Colonic mucosa (tissue), 4 donors: ENCODE measurements around the gene ANKRD33B. TPM values are rescaled to one million over a fixed set of nuclear protein-coding genes. Genes with fewer than 3 reads are reported as not detected.
"Not testable (repeated sequence)": the region's sequence is repeated elsewhere in the genome, so short reads cannot be mapped to it uniquely, and the experiment has no call there.

Experiments
- DNase-seq: peaks from one replicate; pipeline ENCODE4 v3.0.0-alpha.2; 2020
- H3K27ac ChIP-seq: fragments of 200-600 bp; one replicate; pipeline ENCODE4 v1.8.0; 2021
- H3K27me3 ChIP-seq: fragments of 200-600 bp; one replicate; pipeline ENCODE4 v1.8.0; 2021
- H3K36me3 ChIP-seq: fragments of 200-600 bp; one replicate; pipeline ENCODE4 v1.8.0; 2021
- H3K4me1 ChIP-seq: fragments of 200-600 bp; one replicate; pipeline ENCODE4 v1.8.0; 2021; ENCODE audit warnings: mild to moderate bottlenecking
- H3K4me3 ChIP-seq: fragments of 200-600 bp; one replicate; pipeline ENCODE4 v1.8.0; 2021
- H3K9ac ChIP-seq, 2 donors: one replicate each; pipeline ENCODE4 v1.7.0; 2013; ENCODE audit warnings: control low read depth in 2 of 2, low read depth in 2 of 2, low read length in 2 of 2
- H3K9me3 ChIP-seq: fragments of 200-600 bp; one replicate; pipeline ENCODE4 v1.8.0; 2021
- CTCF ChIP-seq: fragments of 200-600 bp; IDR thresholded peaks from one replicate; pipeline ENCODE4 v1.8.0; 2022; ENCODE audit warnings: antibody characterized with exemption, mild to moderate bottlenecking
- intact Hi-C: fragments of 100-400 bp; cut with DNase I; formaldehyde crosslinking; loops from one replicate; pipeline ENCODE4 v1.14.1; 2022
- total RNA-seq, 2 donors: library from RNA; stranded (reverse); fragmentation: NEBNext Ultra II Directional in 1 of 2; extraction: Animal tissue kit (Norgen Biotek cat#: 25700) in 1 of 2; gene quantifications; one replicate each; pipeline ENCODE4 v1.2.1, GENCODE V29; 2021
- donor health status: healthy.
- donor health status: DM: no; HTN: no; CAD: no.
- donor health status: DM: no; HTN: no; CAD: no.

The ANKRD33B gene
- total RNA-seq, 2 donors from 2014 or later, result 0.47 to 0.66 TPM

DNA sequence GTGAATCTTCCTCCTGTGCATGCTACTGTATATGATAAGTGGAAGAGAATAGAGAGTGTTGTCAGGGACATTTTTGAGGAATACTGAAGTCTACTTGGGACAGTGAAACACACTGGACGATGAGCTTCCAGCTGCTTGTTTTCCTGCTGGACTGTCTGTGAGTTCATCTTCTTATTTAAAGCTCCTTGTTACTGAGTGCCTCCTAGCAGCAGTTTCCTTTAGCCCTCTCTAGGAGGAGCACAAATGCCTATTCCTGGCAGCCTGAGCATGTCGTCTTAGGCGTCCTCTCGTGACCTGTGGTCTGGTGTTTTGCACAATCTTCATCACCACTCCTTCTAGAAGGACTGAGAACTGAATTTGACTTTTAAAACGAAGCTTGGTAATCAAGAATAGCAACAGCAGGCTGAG is 43.8 kb downstream of the ANKRD33B start:
- Histone ChIP-seq H3K36me3 (no peaks in the 10 kb centered on the region), H3K9me3 (no peaks in the 10 kb centered on the region), H3K4me3 (no peak overlapping the region), H3K4me1 (no peaks in the 10 kb centered on the region), H3K27me3 (no peaks in the 10 kb centered on the region), H3K27ac (peak overlapping the region; percentile 42), H3K9ac (no peak overlapping the region)
- intact Hi-C loops, result no loop called here
- DNase-seq, result peak; percentile 49
- no peak for TF ChIP-seq CTCF

GRCh38 chr5:10608081-10608480 is 44.2 kb downstream of the ANKRD33B start:
- H3K4me1 ChIP-seq, H3K4me3 ChIP-seq, H3K36me3 ChIP-seq, H3K27me3 ChIP-seq, H3K9me3 ChIP-seq, H3K9ac ChIP-seq, H3K27ac ChIP-seq, DNase-seq, intact Hi-C loops: not testable (repeated sequence)

DNA sequence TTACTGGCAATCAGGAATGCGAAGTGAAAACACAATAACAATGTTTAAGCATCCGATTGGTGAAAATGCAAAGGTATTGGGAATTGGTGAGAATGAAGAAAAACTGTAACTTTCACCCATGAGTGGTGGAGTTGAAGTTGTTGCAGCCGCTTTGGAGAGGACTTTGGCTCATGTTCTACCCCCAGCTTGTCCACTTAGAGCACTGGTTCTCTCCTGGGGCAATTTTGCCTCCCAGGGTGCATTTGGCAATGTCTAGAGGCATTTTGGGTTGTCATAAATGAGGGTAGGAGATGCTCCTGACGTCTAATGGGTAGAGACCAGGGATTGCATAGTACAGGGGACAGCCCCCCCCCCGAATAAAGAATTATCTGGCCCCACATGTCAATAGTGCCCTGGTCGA is 46.2 kb downstream of the ANKRD33B start:
- no peaks in the 10 kb centered on the region for H3K27me3 ChIP-seq
- H3K4me1 ChIP-seq, result no peaks in the 10 kb centered on the region
- no peak for DNase-seq
- H3K27ac ChIP-seq, result no peak overlapping the region
- H3K9me3 ChIP-seq, result no peaks in the 10 kb centered on the region
- H3K9ac ChIP-seq, result no peak overlapping the region
- TF ChIP-seq CTCF, result no peak
- intact Hi-C loops, result no loop called here
- H3K4me3 ChIP-seq, result no peak overlapping the region
- no peaks in the 10 kb centered on the region for H3K36me3 ChIP-seq

- Histone ChIP-seq H3K4me3 (no peak overlapping the region), H3K4me1 (no peaks in the 10 kb centered on the region), H3K36me3 (no peaks in the 10 kb centered on the region), H3K27me3 (no peaks in the 10 kb centered on the region), H3K9ac (no peak overlapping the region), H3K9me3 (no peaks in the 10 kb centered on the region), H3K27ac (no peak overlapping the region)
- DNase-seq, result no peak
- no peak for TF ChIP-seq CTCF
- intact Hi-C loops, result no loop called here
These were observed 47.4 kb downstream of the ANKRD33B start for GRCh38 chr5:10611290-10611689.

DNA sequence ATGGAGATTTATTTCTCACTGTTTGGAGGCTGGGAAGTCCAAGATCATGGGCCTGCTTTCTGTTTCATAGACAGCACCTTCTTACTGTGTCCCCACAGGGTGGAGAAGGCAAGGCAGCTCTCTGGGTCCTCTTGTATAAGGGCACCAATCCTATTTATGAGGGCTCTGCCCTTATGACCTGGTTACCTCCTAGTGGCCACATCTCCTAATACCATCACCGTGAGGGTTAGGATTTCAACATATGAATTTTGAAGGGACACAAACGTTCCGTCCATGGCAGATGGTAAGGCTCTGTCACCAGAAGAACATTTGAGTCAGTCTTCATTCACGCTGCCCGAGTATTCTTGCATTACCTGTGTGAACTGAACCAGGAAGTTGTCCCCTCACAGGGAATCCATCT is 48.4 kb downstream of the ANKRD33B start:
- Histone ChIP-seq H3K27me3 (no peaks in the 10 kb centered on the region), H3K36me3 (no peaks in the 10 kb centered on the region), H3K9me3 (no peaks in the 10 kb centered on the region), H3K27ac (no peak overlapping the region), H3K9ac (no peak overlapping the region), H3K4me3 (no peak overlapping the region), H3K4me1 (no peaks in the 10 kb centered on the region)
- no peak for DNase-seq
- no peak for TF ChIP-seq CTCF
- intact Hi-C loops, result no loop called here

DNA sequence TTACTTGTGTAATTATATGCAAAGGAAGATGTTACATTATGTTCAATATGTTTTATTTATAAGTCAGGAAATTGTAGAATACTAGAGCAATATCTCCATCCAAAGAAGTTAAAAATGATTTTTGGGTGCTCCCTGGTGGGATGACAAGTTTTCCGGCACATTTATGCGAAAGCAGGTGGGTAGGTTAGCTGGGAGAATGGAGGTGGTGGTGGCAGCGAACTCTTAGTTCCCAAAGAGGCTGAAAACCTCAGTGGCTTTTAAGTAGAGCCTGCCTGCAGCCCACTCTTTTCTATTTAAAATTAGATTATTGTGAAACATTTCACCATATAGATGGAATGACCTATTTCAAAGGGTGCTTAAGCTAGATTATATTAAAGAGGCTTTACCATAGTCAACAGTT is 51.8 kb downstream of the ANKRD33B start:
- no peak overlapping the region for H3K9ac ChIP-seq
- H3K36me3 ChIP-seq, result no peaks in the 10 kb centered on the region
- no peak for TF ChIP-seq CTCF
- H3K27me3 ChIP-seq, result no peaks in the 10 kb centered on the region
- intact Hi-C loops, result no loop called here
- no peak for DNase-seq
- no peaks in the 10 kb centered on the region for H3K4me1 ChIP-seq
- no peak overlapping the region for H3K27ac ChIP-seq
- no peaks in the 10 kb centered on the region for H3K9me3 ChIP-seq
- H3K4me3 ChIP-seq, result no peak overlapping the region
